Ovary (tissue), 3 donors: ENCODE results near the gene TMEM212.

Source experiments
- EP300 ChIP-seq: sonication (generic); formaldehyde crosslinking; IDR thresholded peaks from one replicate; pipeline ENCODE4 v1.6.1; 2017; ENCODE audit warnings: antibody characterized with exemption
- TF ChIP-seq, protein P1 (sequence below), 3 donors: fragments of 450-650 bp in 2 of 3; fragments of 200-600 bp in 1 of 3; IDR thresholded peaks; one replicate each; pipeline versions ENCODE4 v1.5.1 to v1.8.0; 2016 to 2022; ENCODE audit warnings: antibody characterized with exemption in 3 of 3, mild to moderate bottlenecking in 1 of 3
- donor health status: DM: no; HTN: no; CAD: no.

DNA sequence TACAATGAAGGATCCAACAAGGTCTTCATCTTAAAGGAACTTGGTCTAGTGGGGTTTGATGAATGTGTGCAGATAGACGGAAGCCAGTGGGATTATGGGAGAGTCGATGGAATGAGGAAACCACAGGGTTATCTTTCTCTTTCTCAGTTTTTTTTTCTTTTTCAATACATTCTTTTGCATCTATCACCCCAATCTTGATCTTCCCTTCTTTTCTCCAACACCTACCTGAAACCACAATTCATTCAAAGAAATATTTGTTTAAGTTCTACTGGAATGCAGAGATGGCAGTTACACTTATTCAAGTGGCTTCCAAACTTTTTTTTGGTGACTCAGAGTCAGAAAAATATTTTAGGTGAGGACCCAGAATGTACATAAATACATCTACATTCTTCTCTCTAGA is 1.7 kb downstream of the TMEM212 start:
- TF ChIP-seq EP300, result no peak
- TF ChIP-seq, protein P1, sequence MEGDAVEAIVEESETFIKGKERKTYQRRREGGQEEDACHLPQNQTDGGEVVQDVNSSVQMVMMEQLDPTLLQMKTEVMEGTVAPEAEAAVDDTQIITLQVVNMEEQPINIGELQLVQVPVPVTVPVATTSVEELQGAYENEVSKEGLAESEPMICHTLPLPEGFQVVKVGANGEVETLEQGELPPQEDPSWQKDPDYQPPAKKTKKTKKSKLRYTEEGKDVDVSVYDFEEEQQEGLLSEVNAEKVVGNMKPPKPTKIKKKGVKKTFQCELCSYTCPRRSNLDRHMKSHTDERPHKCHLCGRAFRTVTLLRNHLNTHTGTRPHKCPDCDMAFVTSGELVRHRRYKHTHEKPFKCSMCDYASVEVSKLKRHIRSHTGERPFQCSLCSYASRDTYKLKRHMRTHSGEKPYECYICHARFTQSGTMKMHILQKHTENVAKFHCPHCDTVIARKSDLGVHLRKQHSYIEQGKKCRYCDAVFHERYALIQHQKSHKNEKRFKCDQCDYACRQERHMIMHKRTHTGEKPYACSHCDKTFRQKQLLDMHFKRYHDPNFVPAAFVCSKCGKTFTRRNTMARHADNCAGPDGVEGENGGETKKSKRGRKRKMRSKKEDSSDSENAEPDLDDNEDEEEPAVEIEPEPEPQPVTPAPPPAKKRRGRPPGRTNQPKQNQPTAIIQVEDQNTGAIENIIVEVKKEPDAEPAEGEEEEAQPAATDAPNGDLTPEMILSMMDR (IDR thresholded peaks at IDR 0.05), result no peak
